ENCODE data around the gene SLC26A3.

GRCh38 chr7:107816011-107816566 lies 13.1 kb upstream of the SLC26A3 start:
- TF ChIP-seq FOXA1 (IDR thresholded peaks at IDR 0.05) = no peak
- no peak for TF ChIP-seq CTCF (IDR thresholded peaks at IDR 0.05; ENCODE audit: low read depth, low read length, missing input control)
- no peak for TF ChIP-seq GABPA (IDR thresholded peaks at IDR 0.05 in 1 of 2, conservative IDR thresholded peaks at IDR 0.05 in 1 of 2)
- TF ChIP-seq JUND (IDR thresholded peaks at IDR 0.05) = no peak
- TF ChIP-seq TAF1 (conservative IDR thresholded peaks at IDR 0.05) = no peak
- TF ChIP-seq RAD21 (IDR thresholded peaks at IDR 0.05) = no peak
- TF ChIP-seq, protein P1, sequence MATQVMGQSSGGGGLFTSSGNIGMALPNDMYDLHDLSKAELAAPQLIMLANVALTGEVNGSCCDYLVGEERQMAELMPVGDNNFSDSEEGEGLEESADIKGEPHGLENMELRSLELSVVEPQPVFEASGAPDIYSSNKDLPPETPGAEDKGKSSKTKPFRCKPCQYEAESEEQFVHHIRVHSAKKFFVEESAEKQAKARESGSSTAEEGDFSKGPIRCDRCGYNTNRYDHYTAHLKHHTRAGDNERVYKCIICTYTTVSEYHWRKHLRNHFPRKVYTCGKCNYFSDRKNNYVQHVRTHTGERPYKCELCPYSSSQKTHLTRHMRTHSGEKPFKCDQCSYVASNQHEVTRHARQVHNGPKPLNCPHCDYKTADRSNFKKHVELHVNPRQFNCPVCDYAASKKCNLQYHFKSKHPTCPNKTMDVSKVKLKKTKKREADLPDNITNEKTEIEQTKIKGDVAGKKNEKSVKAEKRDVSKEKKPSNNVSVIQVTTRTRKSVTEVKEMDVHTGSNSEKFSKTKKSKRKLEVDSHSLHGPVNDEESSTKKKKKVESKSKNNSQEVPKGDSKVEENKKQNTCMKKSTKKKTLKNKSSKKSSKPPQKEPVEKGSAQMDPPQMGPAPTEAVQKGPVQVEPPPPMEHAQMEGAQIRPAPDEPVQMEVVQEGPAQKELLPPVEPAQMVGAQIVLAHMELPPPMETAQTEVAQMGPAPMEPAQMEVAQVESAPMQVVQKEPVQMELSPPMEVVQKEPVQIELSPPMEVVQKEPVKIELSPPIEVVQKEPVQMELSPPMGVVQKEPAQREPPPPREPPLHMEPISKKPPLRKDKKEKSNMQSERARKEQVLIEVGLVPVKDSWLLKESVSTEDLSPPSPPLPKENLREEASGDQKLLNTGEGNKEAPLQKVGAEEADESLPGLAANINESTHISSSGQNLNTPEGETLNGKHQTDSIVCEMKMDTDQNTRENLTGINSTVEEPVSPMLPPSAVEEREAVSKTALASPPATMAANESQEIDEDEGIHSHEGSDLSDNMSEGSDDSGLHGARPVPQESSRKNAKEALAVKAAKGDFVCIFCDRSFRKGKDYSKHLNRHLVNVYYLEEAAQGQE (IDR thresholded peaks at IDR 0.05) = no peak
- no peak for TF ChIP-seq NR2F2 (IDR thresholded peaks at IDR 0.05)
- no peak for TF ChIP-seq RXRA (IDR thresholded peaks at IDR 0.05)
- TF ChIP-seq HNF4A (conservative IDR thresholded peaks at IDR 0.05) = no peak
- no peak for TF ChIP-seq MAX (IDR thresholded peaks at IDR 0.05)
- TF ChIP-seq YY1 (IDR thresholded peaks at IDR 0.05) = no peak
- no peak for TF ChIP-seq SP1 (IDR thresholded peaks at IDR 0.05)
- TF ChIP-seq HNF4G (IDR thresholded peaks at IDR 0.05) = no peak
